ENCODE measurements around the gene ARHGAP10. TPM values are rescaled to one million over a fixed set of nuclear protein-coding genes. Genes with fewer than 3 reads are reported as not detected.

The ARHGAP10 gene
- polyA plus RNA-seq, 1 donor = 39.4 TPM

DNA sequence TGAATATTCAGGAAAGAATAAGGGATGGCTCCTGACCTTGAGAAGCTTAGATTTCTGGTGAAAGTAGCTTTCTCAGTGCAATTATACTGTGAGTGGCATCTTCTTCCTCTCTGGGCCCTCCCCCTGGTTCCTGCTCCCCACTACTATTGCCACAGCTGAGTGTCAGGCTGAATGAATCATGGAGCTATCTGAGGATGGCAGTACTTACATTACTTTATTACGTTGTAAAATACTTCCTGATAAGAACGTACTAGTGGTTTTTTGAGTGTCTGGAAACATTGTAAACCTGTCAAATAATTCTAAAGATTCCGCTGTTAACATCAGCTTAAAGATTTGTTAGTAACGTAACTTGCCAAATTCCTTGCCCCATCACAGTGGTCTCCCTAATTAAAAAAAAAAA, 36.2 kb downstream of the ARHGAP10 start:
- no peak for DNase-seq

- no peak for DNase-seq
Measured at GRCh38 chr4:147769386-147769785, 37.5 kb downstream of the ARHGAP10 start.

DNA sequence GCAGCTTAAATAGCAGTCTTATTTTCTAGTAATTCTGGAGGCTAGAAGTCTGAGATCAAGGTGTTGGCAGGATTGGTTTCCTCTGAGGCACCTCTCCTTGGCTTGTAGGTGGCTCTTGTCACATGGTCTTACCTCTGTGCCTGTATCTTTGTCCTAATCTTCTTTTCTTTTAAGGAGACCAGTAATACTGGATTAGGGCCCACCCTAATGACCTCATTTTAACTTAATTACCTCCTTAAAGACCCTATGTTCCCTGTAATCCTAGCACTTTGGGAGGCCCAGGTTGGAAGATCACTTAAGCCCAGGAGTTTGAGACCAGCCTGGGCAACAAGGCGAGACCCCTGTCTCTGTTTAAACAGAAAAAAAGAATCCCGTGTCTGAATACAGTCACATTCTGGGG, 38.9 kb downstream of the ARHGAP10 start:
- DNase-seq = no peak

DNA sequence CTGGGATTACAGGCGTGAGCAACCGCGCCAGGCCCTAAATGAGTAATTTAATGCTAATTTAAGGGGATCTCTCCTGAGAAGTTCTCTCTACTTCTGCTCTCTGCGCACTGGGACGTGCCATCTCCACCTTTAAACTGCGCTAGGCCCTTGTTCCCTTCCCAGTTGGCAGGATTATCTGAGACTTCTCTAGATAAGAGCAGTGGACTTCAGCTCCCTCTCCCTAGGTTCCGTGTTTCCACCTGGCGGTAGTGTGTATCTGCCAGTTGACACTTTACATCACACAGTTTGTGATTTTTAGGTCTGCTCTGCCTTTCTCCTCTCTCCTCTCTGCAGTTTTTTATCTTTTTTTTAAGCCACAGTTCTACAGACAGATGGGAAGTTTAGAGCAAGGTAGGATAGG, 40.2 kb downstream of the ARHGAP10 start:
- DNase-seq = no peak

DNA sequence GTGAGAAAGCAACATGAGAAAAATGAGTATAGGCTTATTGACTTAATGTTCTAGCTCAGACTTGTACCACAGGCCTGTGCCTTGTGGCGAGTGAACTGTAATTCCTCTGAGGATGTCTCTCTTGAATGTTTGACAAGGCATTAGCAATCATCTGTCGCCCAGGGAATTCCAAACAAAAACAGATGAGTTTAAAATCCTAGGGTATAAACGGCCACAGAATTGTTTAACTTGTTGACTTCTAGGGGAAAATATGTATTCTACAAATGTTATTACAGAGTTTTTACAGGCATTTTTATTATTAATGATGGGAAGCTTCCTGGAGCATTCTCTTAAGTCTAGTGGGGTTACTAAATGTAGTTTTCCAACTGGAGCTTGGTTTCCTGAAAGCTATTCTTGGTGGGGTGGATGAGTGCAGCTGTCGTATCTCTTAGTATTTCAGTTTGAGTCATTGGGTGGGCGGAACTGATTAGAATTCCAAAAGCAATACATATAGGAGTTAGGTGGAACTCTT, 40.6 kb downstream of the ARHGAP10 start:
- DNase-seq = no peak

- no peak for DNase-seq
Measured at GRCh38 chr4:147773261-147774184, 41.6 kb downstream of the ARHGAP10 start.

GRCh38 chr4:147776716-147777115, 44.8 kb downstream of the ARHGAP10 start:
- DNase-seq = no peak

GRCh38 chr4:147777456-147778091, 45.7 kb downstream of the ARHGAP10 start:
- DNase-seq = no peak

GRCh38 chr4:147778942-147779341, 47.1 kb downstream of the ARHGAP10 start:
- DNase-seq = no peak

GRCh38 chr4:147779451-147779850, 47.6 kb downstream of the ARHGAP10 start:
- no peak for DNase-seq

DNA sequence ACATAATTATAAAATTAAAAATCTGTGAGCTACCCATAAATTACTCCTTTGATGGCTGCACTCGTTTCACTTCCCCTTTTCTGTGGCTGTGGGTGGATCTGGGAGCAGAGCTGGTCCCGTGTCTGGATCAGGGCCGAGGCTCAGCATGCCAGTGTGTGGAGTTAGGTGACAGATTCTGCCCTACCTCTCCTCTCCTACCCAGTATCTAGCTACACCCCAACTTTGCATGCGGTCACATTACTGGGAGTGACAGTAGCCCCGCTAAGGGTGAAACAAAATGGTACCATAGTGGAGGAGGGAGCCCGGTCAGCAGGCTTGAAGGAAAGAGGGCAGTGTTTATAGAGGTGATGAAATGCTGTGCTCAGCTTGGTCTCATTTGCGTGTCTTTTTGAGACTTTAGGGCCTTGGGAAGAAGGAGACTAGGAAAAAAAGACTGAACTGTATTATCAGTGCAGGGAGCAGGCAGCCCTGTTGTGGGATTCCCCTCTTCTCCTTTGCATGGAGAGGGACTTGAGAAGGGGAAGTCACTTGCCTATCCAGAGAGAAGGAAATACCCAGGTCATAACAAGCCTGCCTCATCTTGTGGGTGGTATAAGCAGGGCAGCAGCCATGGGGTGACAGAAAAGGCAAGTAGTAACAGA, 48.4 kb downstream of the ARHGAP10 start:
- DNase-seq = no peak

DNA sequence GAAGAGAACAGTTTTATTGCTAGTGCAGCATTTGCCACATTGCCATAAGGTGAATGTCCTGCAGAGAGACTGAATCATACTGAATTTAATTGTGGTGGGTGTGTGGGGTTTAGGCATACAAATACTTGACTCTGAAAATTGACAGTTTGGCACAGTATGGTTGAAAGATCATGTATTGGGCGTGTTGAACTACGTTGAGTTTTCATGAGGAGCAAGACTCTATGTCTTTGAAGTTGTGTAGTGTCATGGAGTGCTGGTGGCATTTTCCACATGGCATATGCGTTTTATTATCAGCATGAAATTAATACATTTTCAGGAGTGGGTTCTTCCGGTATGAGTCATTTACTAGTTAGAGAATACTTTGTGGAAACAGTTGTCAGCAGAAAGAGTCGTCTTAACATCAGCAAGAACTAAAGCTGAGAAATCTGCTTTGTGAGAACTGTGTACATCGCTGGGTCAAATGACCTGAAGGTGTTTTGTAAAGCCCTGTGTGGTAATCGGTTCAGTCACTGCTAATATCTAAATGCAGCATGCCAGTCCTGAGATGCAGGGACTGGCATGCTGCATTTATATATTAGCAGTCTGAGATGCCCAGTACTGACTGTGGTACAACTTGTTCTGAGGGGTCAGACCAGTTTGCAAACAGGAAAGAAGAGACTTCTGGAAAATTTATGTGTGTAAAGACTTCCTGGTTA, 50.3 kb downstream of the ARHGAP10 start:
- DNase-seq = no peak

DNA sequence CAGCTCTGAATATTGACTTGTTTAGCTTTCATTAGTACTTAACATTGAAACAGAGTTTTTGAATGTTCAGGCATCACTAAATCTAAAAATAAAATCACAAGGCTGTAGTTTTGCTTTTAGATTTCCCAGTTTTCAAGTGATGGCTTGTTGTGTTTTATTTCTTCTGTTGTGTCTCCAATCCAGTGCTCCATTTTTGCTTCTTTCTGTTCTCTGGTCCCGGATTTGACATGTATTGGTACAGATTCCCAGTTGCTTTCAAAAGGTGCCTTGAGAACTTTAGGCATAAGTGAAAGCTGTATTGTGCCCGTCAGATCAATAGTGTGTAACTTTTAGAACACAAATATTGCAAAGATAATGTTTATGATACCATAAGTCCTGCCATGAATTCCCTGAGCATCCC, 53.2 kb downstream of the ARHGAP10 start:
- no peak for DNase-seq

- DNase-seq = no peak
Measured at GRCh38 chr4:147786031-147786430, 54.1 kb downstream of the ARHGAP10 start.

DNA sequence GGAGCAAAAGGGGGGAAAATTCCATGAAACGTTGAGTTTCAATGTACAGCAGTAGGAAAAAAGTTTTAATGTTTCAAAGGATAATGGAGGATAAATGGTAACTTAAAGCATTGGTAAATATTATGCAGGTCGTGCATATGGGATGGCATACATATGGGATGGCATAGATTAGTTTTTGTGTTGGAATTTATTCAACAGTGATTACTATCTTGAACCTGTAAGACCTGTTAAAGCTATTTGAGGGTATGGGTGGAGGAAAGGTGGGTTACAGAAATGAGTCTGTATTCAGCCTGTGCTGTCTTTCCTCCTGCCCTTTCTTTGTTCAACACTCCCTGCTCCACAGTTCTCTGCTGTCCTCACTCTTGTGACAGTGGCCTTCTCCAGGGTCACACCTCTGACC, 54.6 kb downstream of the ARHGAP10 start:
- DNase-seq = no peak

GRCh38 chr4:147787204-147787603, 55.3 kb downstream of the ARHGAP10 start:
- DNase-seq = no peak

- peak; percentile 78 for DNase-seq
Measured at GRCh38 chr4:147788791-147789190, 56.9 kb downstream of the ARHGAP10 start.

GRCh38 chr4:147789596-147789995, 57.7 kb downstream of the ARHGAP10 start:
- no peak for DNase-seq

DNA sequence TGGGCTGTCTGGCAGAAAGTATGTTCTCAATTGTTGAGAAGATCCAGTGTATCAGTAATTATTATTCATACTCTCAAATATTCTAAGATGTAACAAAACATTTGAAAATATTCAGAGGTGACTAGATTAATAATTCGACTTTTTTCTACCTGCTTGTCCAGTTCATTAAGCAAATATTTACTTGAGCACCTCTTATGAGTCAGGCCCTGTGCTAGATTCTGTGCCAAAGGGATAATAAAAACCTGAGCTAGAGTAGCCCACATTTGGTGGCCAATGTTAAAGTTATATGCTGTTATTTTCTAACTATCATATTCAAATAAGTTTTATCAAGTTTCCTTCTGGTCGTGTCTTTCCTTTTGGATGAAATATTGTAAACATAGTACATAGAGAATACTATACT, 58.5 kb downstream of the ARHGAP10 start:
- no peak for DNase-seq

- DNase-seq = no peak
Measured at GRCh38 chr4:147791341-147791740, 59.5 kb downstream of the ARHGAP10 start.

DNA sequence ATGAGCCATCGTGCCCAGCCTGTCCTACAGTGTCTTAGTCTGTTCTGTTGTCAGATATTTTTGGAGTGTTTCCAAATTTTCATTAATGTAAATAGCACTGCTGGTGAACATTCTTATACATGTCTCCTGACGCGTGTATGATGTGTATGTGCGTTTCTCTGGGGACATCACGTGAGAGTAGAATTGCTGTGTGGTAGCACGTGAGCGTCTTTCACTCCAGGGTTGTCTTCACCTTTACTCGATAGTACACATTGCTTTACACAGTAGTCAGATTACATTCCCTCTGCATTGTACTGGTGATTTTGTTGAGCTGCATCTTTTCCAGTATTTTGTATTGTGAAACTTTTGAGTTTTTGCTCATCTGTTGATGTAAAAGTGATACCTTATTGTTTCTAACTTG, 60.0 kb downstream of the ARHGAP10 start:
- no peak for DNase-seq

- no peak for DNase-seq
Measured at GRCh38 chr4:147793569-147794313, 61.9 kb downstream of the ARHGAP10 start.

Measured in hindlimb muscle (tissue), 1 donor.